ENCODE results near the gene UTS2R. TPM values are rescaled to one million over a fixed set of nuclear protein-coding genes. Genes with fewer than 3 reads are reported as not detected.
A peak's percentile ranks its signal among the peaks of the same experiment; 100 is the strongest.
"Not testable (repeated sequence)": the region's sequence is repeated elsewhere in the genome, so short reads cannot be mapped to it uniquely, and the experiment has no call there.

UTS2R gene
- total and polyA plus RNA-seq, 4 donors, result not detected

DNA sequence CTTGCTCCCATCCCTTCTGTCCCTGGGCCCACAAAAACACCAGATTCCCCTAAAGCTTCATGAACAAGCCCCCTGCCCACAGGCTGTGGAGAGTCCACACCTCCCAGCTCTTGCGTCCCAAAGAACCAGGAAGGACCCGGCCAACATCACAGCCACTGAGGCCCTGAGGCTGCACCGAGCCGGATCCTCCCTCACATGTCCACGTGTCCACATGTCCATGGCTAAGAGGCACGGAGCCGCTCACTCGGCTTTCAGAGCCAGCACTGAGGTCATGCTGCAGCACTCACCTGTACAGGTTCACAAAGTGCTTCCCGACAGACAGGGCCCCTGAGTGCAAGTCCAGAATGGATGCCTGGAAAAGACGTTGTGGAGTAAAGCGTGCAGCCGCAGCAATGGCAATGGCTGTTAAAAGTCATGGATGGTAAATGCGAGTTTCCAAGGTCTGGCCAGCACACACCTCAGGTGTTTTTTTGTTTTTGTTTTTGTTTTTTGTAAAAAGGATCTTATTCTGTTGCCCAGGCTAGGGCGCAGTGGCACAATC is 34.6 kb downstream of the UTS2R start:
- DNase-seq (no peak), ATAC-seq (ENCODE audit: low FRiP score) (no peak)
- Histone ChIP-seq H3K9me3 (ENCODE audit: control insufficient read depth, low read length) (no peaks in the 10 kb centered on the region), H3K4me3 (ENCODE audit: low read length in 2 of 2) (no peak overlapping the region), H3K27ac (ENCODE audit: low read depth in 1 of 2, low read length in 2 of 2) (no peak overlapping the region), H3K4me1 (ENCODE audit: control insufficient read depth in 1 of 2, insufficient read depth in 2 of 2, low read length in 2 of 2) (no peaks in the 10 kb centered on the region), H3K36me3 (ENCODE audit: control insufficient read depth in 1 of 2, insufficient read depth in 2 of 2, low read length in 1 of 2) (peaks cover 0 to 3% of the 10 kb centered on the region in 2 donors), H3K27me3 (ENCODE audit: control insufficient read depth in 1 of 2, insufficient read depth in 2 of 2, low read length in 1 of 2) (no peaks in the 10 kb centered on the region)
- 94 to 95% methylated on average over 14 of the region's 14 CpGs for WGBS, 2 donors
- intact Hi-C loops (cut with DNase I), result no loop called here

DNA sequence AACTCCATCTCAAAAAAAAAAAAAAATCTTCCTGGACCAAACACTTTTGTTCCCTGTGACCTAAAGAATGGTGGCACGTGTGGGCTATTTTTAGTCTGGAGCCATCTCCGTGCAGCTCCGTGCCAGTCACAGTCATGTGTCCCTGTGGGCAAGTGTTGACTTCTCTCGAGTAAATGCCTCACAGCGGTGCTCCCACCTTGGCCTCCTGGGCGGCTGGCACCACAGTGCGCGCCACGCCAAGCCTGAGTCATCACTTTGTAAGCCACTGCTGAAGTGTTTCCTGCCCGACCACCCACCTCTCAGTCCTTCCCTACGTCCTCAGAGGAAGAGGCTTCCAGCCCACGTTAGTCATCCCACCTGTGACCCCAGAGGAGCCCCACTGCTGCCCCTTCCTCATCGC is 35.7 kb downstream of the UTS2R start:
- no peak for ATAC-seq (ENCODE audit: low FRiP score)
- Histone ChIP-seq H3K27ac (ENCODE audit: low read depth in 1 of 2, low read length in 2 of 2) (no peak overlapping the region), H3K4me3 (ENCODE audit: low read length in 2 of 2) (no peak overlapping the region), H3K27me3 (ENCODE audit: control insufficient read depth in 1 of 2, insufficient read depth in 2 of 2, low read length in 1 of 2) (no peaks in the 10 kb centered on the region), H3K36me3 (ENCODE audit: control insufficient read depth in 1 of 2, insufficient read depth in 2 of 2, low read length in 1 of 2) (peaks cover 0 to 3% of the 10 kb centered on the region in 2 donors), H3K4me1 (ENCODE audit: control insufficient read depth in 1 of 2, insufficient read depth in 2 of 2, low read length in 2 of 2) (no peaks in the 10 kb centered on the region), H3K9me3 (ENCODE audit: control insufficient read depth, low read length) (no peaks in the 10 kb centered on the region)
- intact Hi-C loops (cut with DNase I), result no loop called here
- whole genome bisulfite sequencing, 2 donors, result 85 to 88% methylated on average over 13 of the region's 13 CpGs
- no peak for DNase-seq

DNA sequence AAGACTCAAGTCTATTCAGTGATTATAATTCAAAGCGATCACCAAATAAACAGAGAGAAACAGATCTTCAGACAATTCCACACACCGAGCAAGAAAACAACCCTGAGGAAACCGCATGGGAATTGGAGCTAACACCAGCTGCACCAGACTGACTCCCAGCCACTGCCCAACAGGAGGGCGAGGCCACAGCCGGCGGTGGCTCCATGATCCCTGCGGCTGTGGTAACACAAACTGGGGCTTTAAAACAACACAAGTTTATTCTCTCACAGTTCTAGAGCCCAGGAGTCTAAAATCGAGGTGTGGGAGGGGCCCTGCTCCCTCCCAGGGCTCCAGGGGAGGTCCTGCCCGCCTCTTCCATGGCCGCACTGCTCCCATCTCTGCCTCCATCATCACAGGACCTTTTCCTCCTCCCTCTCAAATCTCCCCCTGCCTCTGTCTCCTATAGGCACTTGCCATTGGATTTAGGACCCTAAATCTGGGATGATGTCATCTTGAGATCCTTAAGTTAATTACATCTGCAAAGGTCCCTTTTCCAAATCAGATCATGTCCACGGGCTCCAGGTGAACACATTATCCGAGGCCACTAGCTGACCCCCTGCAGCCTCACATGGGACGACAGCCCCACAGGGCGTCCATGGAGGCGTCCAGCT is 36.8 kb downstream of the UTS2R start:
- Histone ChIP-seq H3K4me3 (ENCODE audit: low read length in 2 of 2) (no peak overlapping the region), H3K9me3 (ENCODE audit: control insufficient read depth, low read length) (no peaks in the 10 kb centered on the region), H3K4me1 (ENCODE audit: control insufficient read depth in 1 of 2, insufficient read depth in 2 of 2, low read length in 2 of 2) (no peaks in the 10 kb centered on the region), H3K27me3 (ENCODE audit: control insufficient read depth in 1 of 2, insufficient read depth in 2 of 2, low read length in 1 of 2) (no peaks in the 10 kb centered on the region), H3K36me3 (ENCODE audit: control insufficient read depth in 1 of 2, insufficient read depth in 2 of 2, low read length in 1 of 2) (peaks cover 0 to 3% of the 10 kb centered on the region in 2 donors), H3K27ac (ENCODE audit: low read depth in 1 of 2, low read length in 2 of 2) (no peak overlapping the region)
- intact Hi-C loops (cut with DNase I), result no loop called here
- DNase-seq (no peak), ATAC-seq (ENCODE audit: low FRiP score) (no peak)
- 86 to 92% methylated on average over 15 of the region's 15 CpGs for WGBS, 2 donors

DNA sequence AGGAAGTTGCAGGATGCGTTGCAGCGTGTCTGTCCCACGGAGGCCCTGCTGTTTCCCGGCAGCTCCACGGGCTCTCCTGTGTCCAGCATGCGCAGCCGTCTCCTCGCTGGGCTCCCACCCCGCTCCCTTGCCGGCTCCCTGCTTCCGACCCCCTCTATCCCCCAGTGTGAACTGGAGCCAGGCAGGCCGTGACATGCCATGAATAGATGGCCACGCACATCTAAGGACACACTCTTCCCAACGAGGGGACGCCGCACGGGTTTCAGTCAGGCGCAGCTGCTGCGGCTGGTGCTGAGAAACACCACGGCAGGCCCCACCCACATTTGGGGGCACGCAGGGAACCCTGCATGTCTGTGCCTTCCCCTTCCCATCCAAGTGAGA is 37.4 kb downstream of the UTS2R start:
- intact Hi-C loops (cut with DNase I), result no loop called here
- Histone ChIP-seq H3K4me1 (ENCODE audit: control insufficient read depth in 1 of 2, insufficient read depth in 2 of 2, low read length in 2 of 2) (no peaks in the 10 kb centered on the region), H3K36me3 (ENCODE audit: control insufficient read depth in 1 of 2, insufficient read depth in 2 of 2, low read length in 1 of 2) (no peaks in the 10 kb centered on the region), H3K9me3 (ENCODE audit: control insufficient read depth, low read length) (no peaks in the 10 kb centered on the region), H3K4me3 (ENCODE audit: low read length in 2 of 2) (no peak overlapping the region), H3K27ac (ENCODE audit: low read depth in 1 of 2, low read length in 2 of 2) (no peak overlapping the region), H3K27me3 (ENCODE audit: control insufficient read depth in 1 of 2, insufficient read depth in 2 of 2, low read length in 1 of 2) (no peaks in the 10 kb centered on the region)
- ATAC-seq (ENCODE audit: low FRiP score) (no peak), DNase-seq (peak in 1 of 2 donors; percentile 54)
- WGBS, 2 donors, result 95% methylated on average over 21 of the region's 21 CpGs

DNA sequence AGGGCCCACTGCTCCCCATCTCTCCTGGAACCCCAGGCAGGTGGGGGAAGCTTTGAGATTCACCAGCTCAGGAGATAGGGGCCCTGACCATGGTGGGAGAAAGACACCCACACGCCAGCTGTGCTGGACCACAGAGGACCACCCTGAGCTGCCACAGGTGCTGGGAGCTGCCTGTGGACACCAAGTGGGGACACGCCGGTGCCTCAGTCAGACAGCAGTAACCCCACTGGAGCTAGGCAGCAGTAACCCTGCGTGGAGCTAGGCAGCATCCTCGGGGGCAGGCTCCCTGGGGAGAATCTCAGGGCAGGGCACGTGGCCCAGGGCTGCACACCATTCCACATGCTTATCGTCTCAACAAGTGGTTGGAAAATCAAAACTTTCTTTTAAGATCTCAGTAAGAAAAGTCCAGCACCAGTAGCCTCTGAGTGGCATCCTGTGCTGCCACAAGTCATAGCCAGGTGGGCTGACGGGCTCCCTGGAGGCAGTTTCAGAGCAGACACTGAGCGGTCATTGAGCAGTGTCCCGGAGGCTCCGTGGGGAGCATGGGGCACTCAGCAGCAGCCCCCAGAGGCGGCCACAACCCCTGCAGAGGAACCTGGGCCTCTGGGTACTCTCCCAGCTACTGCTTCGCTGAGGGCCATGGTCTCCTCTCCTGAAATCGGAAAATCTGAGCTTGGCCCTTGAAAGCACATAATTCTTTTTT is 38.6 kb downstream of the UTS2R start:
- Histone ChIP-seq H3K4me1 (ENCODE audit: control insufficient read depth in 1 of 2, insufficient read depth in 2 of 2, low read length in 2 of 2) (no peaks in the 10 kb centered on the region), H3K27me3 (ENCODE audit: control insufficient read depth in 1 of 2, insufficient read depth in 2 of 2, low read length in 1 of 2) (no peaks in the 10 kb centered on the region), H3K36me3 (ENCODE audit: control insufficient read depth in 1 of 2, insufficient read depth in 2 of 2, low read length in 1 of 2) (no peaks in the 10 kb centered on the region), H3K9me3 (ENCODE audit: control insufficient read depth, low read length) (no peaks in the 10 kb centered on the region), H3K27ac (ENCODE audit: low read depth in 1 of 2, low read length in 2 of 2) (no peak overlapping the region), H3K4me3 (ENCODE audit: low read length in 2 of 2) (no peak overlapping the region)
- 92 to 93% methylated on average over 14 of the region's 14 CpGs for WGBS, 2 donors
- ATAC-seq (ENCODE audit: low FRiP score), result no peak
- no peak for DNase-seq
- intact Hi-C loops (cut with DNase I), result loop anchor here in 1 of 2 donors (10.0 kb wide), 1 partner anchor 145 kb away; no protein-coding TSS in a partner anchor

DNA sequence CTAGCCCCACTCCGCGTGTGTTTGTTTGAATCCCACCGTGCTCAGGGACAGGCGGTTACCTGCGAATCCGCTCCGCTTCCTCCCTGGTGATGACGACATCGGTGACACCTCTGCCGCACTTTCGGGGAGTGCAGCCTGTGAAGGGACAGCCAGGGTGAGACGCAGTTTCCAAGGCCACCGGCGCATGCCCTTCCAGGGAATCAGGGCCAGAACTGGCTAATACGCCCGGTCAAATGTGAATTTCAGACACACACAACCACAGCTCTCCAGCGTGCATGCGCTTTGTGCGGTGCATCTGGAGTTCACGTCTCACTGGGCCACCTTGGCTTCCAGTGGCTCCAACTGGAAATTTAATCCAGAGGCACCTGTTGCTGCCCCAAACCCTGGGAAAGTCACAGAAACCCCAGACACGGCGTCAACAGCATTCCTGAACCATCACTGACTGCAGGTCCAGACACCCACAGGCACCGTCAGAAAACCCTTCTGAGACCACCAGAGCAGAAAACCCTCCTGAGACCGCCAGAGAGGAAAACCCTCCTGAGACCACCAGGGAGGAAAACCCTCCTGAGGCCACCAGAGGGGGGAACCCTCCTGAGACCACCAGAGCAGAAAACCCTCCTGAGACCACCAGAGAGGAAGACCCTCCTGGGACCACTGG is 40.0 kb downstream of the UTS2R start:
- H3K27me3 ChIP-seq (ENCODE audit: control insufficient read depth in 1 of 2, insufficient read depth in 2 of 2, low read length in 1 of 2), result no peaks in the 10 kb centered on the region
- intact Hi-C loops (cut with DNase I), result loop anchor here in 1 of 2 donors (10.0 kb wide), 1 partner anchor 143 kb away; no protein-coding TSS in a partner anchor
- H3K4me1 ChIP-seq (ENCODE audit: control insufficient read depth in 1 of 2, insufficient read depth in 2 of 2, low read length in 2 of 2), result no peaks in the 10 kb centered on the region
- ATAC-seq (ENCODE audit: low FRiP score) (no peak), DNase-seq (no peak)
- H3K36me3 ChIP-seq (ENCODE audit: control insufficient read depth in 1 of 2, insufficient read depth in 2 of 2, low read length in 1 of 2), result no peaks in the 10 kb centered on the region
- H3K4me3 ChIP-seq (ENCODE audit: low read length in 2 of 2), result no peak overlapping the region
- 95% methylated on average over 24 of the region's 24 CpGs for WGBS, 2 donors
- H3K27ac ChIP-seq (ENCODE audit: low read depth in 1 of 2, low read length in 2 of 2), result no peak overlapping the region
- H3K9me3 ChIP-seq (ENCODE audit: control insufficient read depth, low read length), result no peaks in the 10 kb centered on the region

DNA sequence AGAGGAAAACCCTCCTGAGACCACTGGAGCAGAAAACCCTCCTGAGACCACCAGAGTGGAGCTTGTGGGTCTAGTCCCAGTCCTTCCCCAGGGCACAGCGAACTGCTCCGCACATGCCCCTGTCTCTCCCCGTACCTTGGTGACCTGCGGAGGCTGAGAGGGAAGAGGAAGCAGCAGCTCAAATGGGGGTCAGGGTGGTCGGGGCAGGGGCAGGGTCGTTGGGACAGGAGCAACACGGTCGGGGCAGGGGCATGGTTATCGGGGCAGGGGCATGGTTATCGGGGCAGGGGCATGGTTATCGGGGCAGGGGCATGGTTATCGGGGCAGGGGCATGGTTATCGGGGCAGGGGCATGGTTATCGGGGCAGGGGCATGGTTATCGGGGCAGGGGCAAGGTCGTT is 40.5 kb downstream of the UTS2R start:
- H3K4me3 ChIP-seq (ENCODE audit: low read length in 2 of 2); H3K27ac ChIP-seq (ENCODE audit: low read depth in 1 of 2, low read length in 2 of 2); H3K4me1 ChIP-seq (ENCODE audit: control insufficient read depth in 1 of 2, insufficient read depth in 2 of 2, low read length in 2 of 2); DNase-seq; H3K9me3 ChIP-seq (ENCODE audit: control insufficient read depth, low read length); H3K36me3 ChIP-seq (ENCODE audit: control insufficient read depth in 1 of 2, insufficient read depth in 2 of 2, low read length in 1 of 2); ATAC-seq (ENCODE audit: low FRiP score); H3K27me3 ChIP-seq (ENCODE audit: control insufficient read depth in 1 of 2, insufficient read depth in 2 of 2, low read length in 1 of 2): not testable (repeated sequence)
- intact Hi-C loops (cut with DNase I), result loop anchor here in 1 of 2 donors (10.0 kb wide), 1 partner anchor 143 kb away; no protein-coding TSS in a partner anchor
- 91% methylated on average over 11 to 16 of the region's 16 CpGs for WGBS, 2 donors

DNA sequence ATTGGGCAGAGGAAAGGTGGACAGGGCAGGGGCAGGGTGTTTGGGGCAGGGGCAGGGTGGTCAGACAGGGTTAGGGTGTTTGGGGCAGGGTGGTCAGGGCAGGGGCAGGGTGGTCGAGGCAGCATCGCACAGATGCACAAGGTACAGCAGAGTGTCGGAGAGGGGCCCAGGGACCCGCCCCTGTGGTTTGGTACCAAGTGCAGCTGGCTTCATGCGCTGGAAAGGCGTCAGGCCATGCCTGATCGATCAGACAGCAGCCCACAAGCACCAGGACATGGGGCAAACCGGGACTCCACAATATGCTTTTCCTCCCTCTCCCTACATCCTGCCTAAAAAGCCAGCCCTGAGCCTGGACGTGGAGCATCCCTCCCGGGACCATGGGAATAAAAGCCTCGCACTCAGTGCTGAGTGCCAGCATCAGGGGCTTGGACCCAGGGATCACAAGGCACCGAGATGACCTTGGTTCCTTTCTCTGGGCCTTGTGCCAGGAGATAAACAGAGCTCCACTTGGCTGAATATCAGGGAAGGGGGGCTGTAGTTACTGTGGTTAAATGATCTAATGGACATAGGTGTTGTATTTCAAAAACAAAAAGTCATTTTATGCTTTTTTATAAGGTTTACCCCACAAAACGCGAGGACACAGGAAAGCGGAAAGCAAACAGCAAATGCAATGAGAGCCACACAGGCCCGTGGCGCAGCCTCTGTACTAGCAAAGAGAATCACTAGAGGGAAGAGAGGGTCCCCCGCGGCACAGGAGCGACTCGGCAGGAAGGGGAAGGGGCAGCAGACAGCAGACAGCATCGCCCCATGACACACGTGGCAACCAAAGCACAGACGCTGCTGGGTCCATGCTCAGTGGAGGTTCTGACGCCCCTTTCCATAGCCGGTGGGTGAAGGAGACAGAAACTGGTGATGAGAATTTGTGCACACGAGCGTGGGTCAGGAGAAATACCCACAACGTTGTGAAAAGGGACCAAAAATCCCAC is 41.3 kb downstream of the UTS2R start:
- ATAC-seq (ENCODE audit: low FRiP score) (no peak), DNase-seq (no peak)
- Histone ChIP-seq H3K4me3 (ENCODE audit: low read length in 2 of 2) (no peak overlapping the region), H3K36me3 (ENCODE audit: control insufficient read depth in 1 of 2, insufficient read depth in 2 of 2, low read length in 1 of 2) (no peaks in the 10 kb centered on the region), H3K27me3 (ENCODE audit: control insufficient read depth in 1 of 2, insufficient read depth in 2 of 2, low read length in 1 of 2) (no peaks in the 10 kb centered on the region), H3K4me1 (ENCODE audit: control insufficient read depth in 1 of 2, insufficient read depth in 2 of 2, low read length in 2 of 2) (no peaks in the 10 kb centered on the region), H3K9me3 (ENCODE audit: control insufficient read depth, low read length) (no peaks in the 10 kb centered on the region), H3K27ac (ENCODE audit: low read depth in 1 of 2, low read length in 2 of 2) (no peak overlapping the region)
- WGBS, 2 donors, result 85 to 87% methylated on average over 29 of the region's 29 CpGs
- intact Hi-C loops (cut with DNase I), result loop anchor here in 1 of 2 donors (10.0 kb wide), 1 partner anchor 142 kb away; no protein-coding TSS in a partner anchor

Measured in aorta (tissue), 5 donors.